ENCODE measurements around the gene OST4.

GRCh38 chr2:27060323-27060722, 11.1 kb downstream of the OST4 start:
- TF ChIP-seq CTCF (IDR thresholded peaks at IDR 0.05) (no peak), POLR2A (IDR thresholded peaks at IDR 0.05) (no peak)
